Measurements from ENCODE around the gene CCDC92.

CCDC92 gene

GRCh38 chr12:124011435-124012115 lies 38.9 kb upstream of the CCDC92 start:
- Histone ChIP-seq H3K4me3 (ENCODE audit: low read length in 2 of 2) (no peak overlapping the region), H3K27me3 (ENCODE audit: control insufficient read depth in 1 of 2, insufficient read depth in 2 of 2, low read length in 2 of 2) (no peaks in the 10 kb centered on the region), H3K9ac (ENCODE audit: low read length in 2 of 2) (no peak overlapping the region), H3K27ac (ENCODE audit: low read length) (no peak overlapping the region), H3K4me1 (ENCODE audit: control insufficient read depth, insufficient read depth, low read length) (peaks cover 4% of the 10 kb centered on the region), H3K9me3 (ENCODE audit: control insufficient read depth in 2 of 2, low read length in 2 of 2) (no peaks in the 10 kb centered on the region), H3K36me3 (ENCODE audit: control insufficient read depth in 2 of 2, insufficient read depth in 2 of 2, low read length in 2 of 2) (peaks cover 24 to 27% of the 10 kb centered on the region in 2 donors)

- Histone ChIP-seq H3K9ac (ENCODE audit: low read length in 2 of 2) (no peak overlapping the region), H3K4me3 (ENCODE audit: low read length in 2 of 2) (no peak overlapping the region), H3K4me1 (ENCODE audit: control insufficient read depth, insufficient read depth, low read length) (peaks cover 4% of the 10 kb centered on the region), H3K27ac (ENCODE audit: low read length) (no peak overlapping the region), H3K9me3 (ENCODE audit: control insufficient read depth in 2 of 2, low read length in 2 of 2) (no peaks in the 10 kb centered on the region), H3K36me3 (ENCODE audit: control insufficient read depth in 2 of 2, insufficient read depth in 2 of 2, low read length in 2 of 2) (peaks cover 24 to 29% of the 10 kb centered on the region in 2 donors), H3K27me3 (ENCODE audit: control insufficient read depth in 1 of 2, insufficient read depth in 2 of 2, low read length in 2 of 2) (no peaks in the 10 kb centered on the region)
Observed at GRCh38 chr12:124010687-124011086, 38.1 kb upstream of the CCDC92 start.

GRCh38 chr12:124009781-124010180 lies 37.1 kb upstream of the CCDC92 start:
- H3K4me3 ChIP-seq (ENCODE audit: low read length in 2 of 2) = no peak overlapping the region
- H3K9ac ChIP-seq (ENCODE audit: low read length in 2 of 2) = no peak overlapping the region
- no peak overlapping the region for H3K27ac ChIP-seq (ENCODE audit: low read length)
- H3K36me3 ChIP-seq (ENCODE audit: control insufficient read depth in 2 of 2, insufficient read depth in 2 of 2, low read length in 2 of 2) = peaks cover 24 to 28% of the 10 kb centered on the region in 2 donors
- H3K27me3 ChIP-seq (ENCODE audit: control insufficient read depth in 1 of 2, insufficient read depth in 2 of 2, low read length in 2 of 2) = no peaks in the 10 kb centered on the region
- peaks cover 4% of the 10 kb centered on the region for H3K4me1 ChIP-seq (ENCODE audit: control insufficient read depth, insufficient read depth, low read length)
- H3K9me3 ChIP-seq (ENCODE audit: control insufficient read depth in 2 of 2, low read length in 2 of 2) = no peaks in the 10 kb centered on the region

GRCh38 chr12:124008595-124008994 lies 36.0 kb upstream of the CCDC92 start:
- H3K36me3 ChIP-seq (ENCODE audit: control insufficient read depth in 2 of 2, insufficient read depth in 2 of 2, low read length in 2 of 2) = peaks cover 22 to 28% of the 10 kb centered on the region in 2 donors
- no peaks in the 10 kb centered on the region for H3K9me3 ChIP-seq (ENCODE audit: control insufficient read depth in 2 of 2, low read length in 2 of 2)
- no peaks in the 10 kb centered on the region for H3K27me3 ChIP-seq (ENCODE audit: control insufficient read depth in 1 of 2, insufficient read depth in 2 of 2, low read length in 2 of 2)
- H3K9ac ChIP-seq (ENCODE audit: low read length in 2 of 2) = no peak overlapping the region
- H3K27ac ChIP-seq (ENCODE audit: low read length) = no peak overlapping the region
- peaks cover 8% of the 10 kb centered on the region for H3K4me1 ChIP-seq (ENCODE audit: control insufficient read depth, insufficient read depth, low read length)
- no peak overlapping the region for H3K4me3 ChIP-seq (ENCODE audit: low read length in 2 of 2)

- H3K36me3 ChIP-seq (ENCODE audit: control insufficient read depth in 2 of 2, insufficient read depth in 2 of 2, low read length in 2 of 2) = peaks cover 21 to 27% of the 10 kb centered on the region in 2 donors
- H3K27ac ChIP-seq (ENCODE audit: low read length) = no peak overlapping the region
- no peak overlapping the region for H3K4me3 ChIP-seq (ENCODE audit: low read length in 2 of 2)
- H3K4me1 ChIP-seq (ENCODE audit: control insufficient read depth, insufficient read depth, low read length) = peaks cover 8% of the 10 kb centered on the region
- H3K9ac ChIP-seq (ENCODE audit: low read length in 2 of 2) = no peak overlapping the region
- H3K9me3 ChIP-seq (ENCODE audit: control insufficient read depth in 2 of 2, low read length in 2 of 2) = no peaks in the 10 kb centered on the region
- no peaks in the 10 kb centered on the region for H3K27me3 ChIP-seq (ENCODE audit: control insufficient read depth in 1 of 2, insufficient read depth in 2 of 2, low read length in 2 of 2)
Observed at GRCh38 chr12:124007826-124008570, 35.4 kb upstream of the CCDC92 start.

GRCh38 chr12:124006846-124007713 lies 34.4 kb upstream of the CCDC92 start:
- H3K36me3 ChIP-seq (ENCODE audit: control insufficient read depth in 2 of 2, insufficient read depth in 2 of 2, low read length in 2 of 2) = peaks cover 12 to 20% of the 10 kb centered on the region in 2 donors
- H3K9ac ChIP-seq (ENCODE audit: low read length in 2 of 2) = no peak overlapping the region
- no peak overlapping the region for H3K27ac ChIP-seq (ENCODE audit: low read length)
- peaks cover 8% of the 10 kb centered on the region for H3K4me1 ChIP-seq (ENCODE audit: control insufficient read depth, insufficient read depth, low read length)
- H3K9me3 ChIP-seq (ENCODE audit: control insufficient read depth in 2 of 2, low read length in 2 of 2) = no peaks in the 10 kb centered on the region
- no peaks in the 10 kb centered on the region for H3K27me3 ChIP-seq (ENCODE audit: control insufficient read depth in 1 of 2, insufficient read depth in 2 of 2, low read length in 2 of 2)
- no peak overlapping the region for H3K4me3 ChIP-seq (ENCODE audit: low read length in 2 of 2)

GRCh38 chr12:124006085-124006845 lies 33.6 kb upstream of the CCDC92 start:
- no peak overlapping the region for H3K27ac ChIP-seq (ENCODE audit: low read length)
- H3K4me1 ChIP-seq (ENCODE audit: control insufficient read depth, insufficient read depth, low read length) = peaks cover 8% of the 10 kb centered on the region
- H3K4me3 ChIP-seq (ENCODE audit: low read length in 2 of 2) = no peak overlapping the region
- H3K9ac ChIP-seq (ENCODE audit: low read length in 2 of 2) = no peak overlapping the region
- H3K9me3 ChIP-seq (ENCODE audit: control insufficient read depth in 2 of 2, low read length in 2 of 2) = no peaks in the 10 kb centered on the region
- peaks cover 5 to 19% of the 10 kb centered on the region in 2 donors for H3K36me3 ChIP-seq (ENCODE audit: control insufficient read depth in 2 of 2, insufficient read depth in 2 of 2, low read length in 2 of 2)
- H3K27me3 ChIP-seq (ENCODE audit: control insufficient read depth in 1 of 2, insufficient read depth in 2 of 2, low read length in 2 of 2) = no peaks in the 10 kb centered on the region

GRCh38 chr12:124004233-124004875 lies 31.7 kb upstream of the CCDC92 start:
- H3K4me3 ChIP-seq (ENCODE audit: low read length in 2 of 2) = no peak overlapping the region
- peaks cover 0 to 25% of the 10 kb centered on the region in 2 donors for H3K36me3 ChIP-seq (ENCODE audit: control insufficient read depth in 2 of 2, insufficient read depth in 2 of 2, low read length in 2 of 2)
- no peaks in the 10 kb centered on the region for H3K9me3 ChIP-seq (ENCODE audit: control insufficient read depth in 2 of 2, low read length in 2 of 2)
- H3K9ac ChIP-seq (ENCODE audit: low read length in 2 of 2) = no peak overlapping the region
- no peaks in the 10 kb centered on the region for H3K27me3 ChIP-seq (ENCODE audit: control insufficient read depth in 1 of 2, insufficient read depth in 2 of 2, low read length in 2 of 2)
- no peak overlapping the region for H3K27ac ChIP-seq (ENCODE audit: low read length)
- H3K4me1 ChIP-seq (ENCODE audit: control insufficient read depth, insufficient read depth, low read length) = peaks cover 8% of the 10 kb centered on the region

- H3K27me3 ChIP-seq (ENCODE audit: control insufficient read depth in 1 of 2, insufficient read depth in 2 of 2, low read length in 2 of 2) = no peaks in the 10 kb centered on the region
- no peak overlapping the region for H3K9ac ChIP-seq (ENCODE audit: low read length in 2 of 2)
- no peaks in the 10 kb centered on the region for H3K9me3 ChIP-seq (ENCODE audit: control insufficient read depth in 2 of 2, low read length in 2 of 2)
- peaks cover 5 to 27% of the 10 kb centered on the region in 2 donors for H3K36me3 ChIP-seq (ENCODE audit: control insufficient read depth in 2 of 2, insufficient read depth in 2 of 2, low read length in 2 of 2)
- H3K4me1 ChIP-seq (ENCODE audit: control insufficient read depth, insufficient read depth, low read length) = peaks cover 11% of the 10 kb centered on the region
- H3K4me3 ChIP-seq (ENCODE audit: low read length in 2 of 2) = no peak overlapping the region
- no peak overlapping the region for H3K27ac ChIP-seq (ENCODE audit: low read length)
Observed at GRCh38 chr12:124002654-124003053, 30.0 kb upstream of the CCDC92 start.

Data from stomach smooth muscle (tissue), 2 donors.